Measurements from ENCODE around the gene CCSAP.

DNA sequence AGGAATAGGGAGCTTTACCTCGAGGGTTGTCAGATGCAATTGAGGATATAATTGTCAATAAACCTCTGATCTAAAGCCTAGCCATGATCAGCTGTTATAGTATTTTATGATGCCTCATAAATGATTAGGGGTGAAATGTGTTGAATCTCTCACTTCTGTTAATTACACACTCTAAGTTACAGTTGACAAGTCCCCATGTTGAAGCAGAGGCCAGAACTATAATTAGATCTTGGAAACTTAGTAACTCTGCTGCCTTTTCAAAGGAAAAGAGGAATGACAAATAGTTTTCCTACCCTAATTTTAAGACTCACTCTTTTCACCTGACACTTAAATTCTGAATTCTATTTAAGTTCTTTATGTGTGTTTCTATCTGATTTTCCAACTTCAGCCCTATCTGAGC, 33.8 kb downstream of the CCSAP start:
- no peak for TF ChIP-seq CTCF (IDR thresholded peaks at IDR 0.05)
- no peak for TF ChIP-seq POLR2A (IDR thresholded peaks at IDR 0.05)

Measured in Peyer's patch (tissue), 4 donors.